Measurements from ENCODE around the gene HYLS1.
A peak's percentile ranks its signal among the peaks of the same experiment; 100 is the strongest.

The HYLS1 gene

DNA sequence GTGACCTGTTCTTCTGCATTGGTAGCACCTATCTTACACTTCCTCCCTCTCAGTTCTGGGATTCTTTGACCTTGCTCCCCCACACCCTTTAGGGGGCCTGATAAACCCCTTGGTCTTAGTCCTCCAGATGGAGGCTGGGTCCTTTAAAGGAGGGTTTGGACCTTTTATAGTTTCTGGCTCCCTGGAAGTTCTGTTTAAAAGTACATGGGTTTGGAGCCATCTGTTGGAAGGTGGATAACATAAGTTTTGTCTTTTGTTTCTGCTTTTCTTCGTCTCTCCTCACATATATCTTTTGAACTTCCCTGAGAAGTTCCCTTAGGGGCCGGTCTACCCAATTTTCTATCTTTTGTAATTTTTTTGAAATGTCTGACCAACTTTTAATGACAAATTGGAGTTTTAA lies 17.9 kb upstream of the HYLS1 start:
- Histone ChIP-seq H3K27ac (no peak overlapping the region), H3K4me1 (ENCODE audit: low read depth, poor library complexity, severe bottlenecking) (no peaks in the 10 kb centered on the region), H4K20me1 (ENCODE audit: insufficient read depth) (no peaks in the 10 kb centered on the region), H3K79me2 (ENCODE audit: insufficient read depth, low read depth) (no peaks in the 10 kb centered on the region), H3K4me3 (IDR thresholded peaks at IDR 0.05; ENCODE audit: insufficient read depth, low read depth, low read length) (no peak overlapping the region), H3K27me3 (ENCODE audit: insufficient read depth, low read depth) (no peaks in the 10 kb centered on the region), H3K4me2 (no peak overlapping the region), H3K36me3 (ENCODE audit: insufficient read depth) (no peaks in the 10 kb centered on the region), H2AFZ (ENCODE audit: low read depth) (no peak overlapping the region), H3K9ac (no peak overlapping the region)
- TF ChIP-seq, protein P1, sequence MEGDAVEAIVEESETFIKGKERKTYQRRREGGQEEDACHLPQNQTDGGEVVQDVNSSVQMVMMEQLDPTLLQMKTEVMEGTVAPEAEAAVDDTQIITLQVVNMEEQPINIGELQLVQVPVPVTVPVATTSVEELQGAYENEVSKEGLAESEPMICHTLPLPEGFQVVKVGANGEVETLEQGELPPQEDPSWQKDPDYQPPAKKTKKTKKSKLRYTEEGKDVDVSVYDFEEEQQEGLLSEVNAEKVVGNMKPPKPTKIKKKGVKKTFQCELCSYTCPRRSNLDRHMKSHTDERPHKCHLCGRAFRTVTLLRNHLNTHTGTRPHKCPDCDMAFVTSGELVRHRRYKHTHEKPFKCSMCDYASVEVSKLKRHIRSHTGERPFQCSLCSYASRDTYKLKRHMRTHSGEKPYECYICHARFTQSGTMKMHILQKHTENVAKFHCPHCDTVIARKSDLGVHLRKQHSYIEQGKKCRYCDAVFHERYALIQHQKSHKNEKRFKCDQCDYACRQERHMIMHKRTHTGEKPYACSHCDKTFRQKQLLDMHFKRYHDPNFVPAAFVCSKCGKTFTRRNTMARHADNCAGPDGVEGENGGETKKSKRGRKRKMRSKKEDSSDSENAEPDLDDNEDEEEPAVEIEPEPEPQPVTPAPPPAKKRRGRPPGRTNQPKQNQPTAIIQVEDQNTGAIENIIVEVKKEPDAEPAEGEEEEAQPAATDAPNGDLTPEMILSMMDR (conservative IDR thresholded peaks at IDR 0.05; ENCODE audit: low read depth, low read length) = no peak

DNA sequence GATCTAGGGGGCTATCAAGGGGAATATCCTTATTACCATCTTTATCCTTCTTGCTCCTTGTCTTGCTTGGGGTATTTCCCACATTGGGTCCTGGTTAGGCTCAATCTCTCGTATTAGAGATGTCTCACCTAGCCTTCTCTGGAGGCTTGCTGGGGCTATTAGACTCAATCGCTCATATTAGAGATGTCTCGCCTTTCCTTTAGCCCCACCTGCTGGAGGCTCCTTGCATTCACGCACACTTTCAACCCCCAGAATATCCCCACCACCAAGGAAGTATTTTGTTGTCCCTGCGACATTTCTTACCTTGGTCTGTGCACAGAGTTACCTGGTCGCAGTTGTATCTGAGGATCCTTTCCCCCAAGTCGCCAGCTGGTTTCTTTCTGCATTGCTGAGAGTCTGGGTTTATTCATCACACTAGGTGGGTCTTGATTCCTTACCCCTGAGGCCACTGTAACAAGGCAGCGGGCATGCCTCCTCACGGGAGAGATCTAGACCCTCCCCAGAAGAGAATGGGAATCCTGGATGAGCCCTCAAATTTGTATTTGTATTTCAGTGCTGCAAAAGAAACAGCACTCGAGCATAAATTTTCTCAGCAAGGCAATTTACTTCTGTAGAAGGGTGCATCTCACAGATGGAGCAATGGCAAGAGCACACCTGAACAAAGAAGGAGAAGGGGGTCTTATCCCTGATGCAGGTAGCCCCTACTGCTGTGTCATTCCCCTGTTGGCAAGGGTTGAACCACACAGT lies 15.9 kb upstream of the HYLS1 start:
- Histone ChIP-seq H4K20me1 (ENCODE audit: insufficient read depth) (no peaks in the 10 kb centered on the region), H3K9ac (no peak overlapping the region), H3K4me3 (IDR thresholded peaks at IDR 0.05; ENCODE audit: insufficient read depth, low read depth, low read length) (no peak overlapping the region), H3K4me2 (no peak overlapping the region), H3K36me3 (ENCODE audit: insufficient read depth) (no peaks in the 10 kb centered on the region), H3K27me3 (ENCODE audit: insufficient read depth, low read depth) (no peaks in the 10 kb centered on the region), H3K79me2 (ENCODE audit: insufficient read depth, low read depth) (no peaks in the 10 kb centered on the region), H2AFZ (ENCODE audit: low read depth) (no peak overlapping the region), H3K27ac (no peak overlapping the region), H3K4me1 (ENCODE audit: low read depth, poor library complexity, severe bottlenecking) (no peaks in the 10 kb centered on the region)
- TF ChIP-seq, protein P1 (conservative IDR thresholded peaks at IDR 0.05; ENCODE audit: low read depth, low read length) = peak; percentile 46; the same call in 1 of the 2 replicates

DNA sequence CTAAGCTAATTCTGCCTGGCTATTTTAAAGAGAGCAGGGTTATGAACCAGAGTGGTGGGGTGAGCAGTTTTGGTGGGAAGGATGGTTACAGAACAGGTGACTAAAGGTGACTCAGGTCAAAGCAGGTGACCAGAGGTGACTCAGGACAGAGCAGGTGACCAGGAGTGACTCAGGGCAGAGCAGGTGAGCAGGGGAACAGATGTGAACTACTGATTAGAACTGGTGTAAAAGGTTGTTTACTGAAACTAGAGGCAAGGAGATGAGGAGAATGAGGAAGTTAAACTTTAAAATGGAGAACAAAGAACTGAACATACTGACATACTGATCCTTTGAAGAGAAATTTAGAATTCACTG lies 15.4 kb upstream of the HYLS1 start:
- H2AFZ ChIP-seq (ENCODE audit: low read depth) = no peak overlapping the region
- TF ChIP-seq, protein P1 (conservative IDR thresholded peaks at IDR 0.05; ENCODE audit: low read depth, low read length) = no peak
- no peak overlapping the region for H3K27ac ChIP-seq

DNA sequence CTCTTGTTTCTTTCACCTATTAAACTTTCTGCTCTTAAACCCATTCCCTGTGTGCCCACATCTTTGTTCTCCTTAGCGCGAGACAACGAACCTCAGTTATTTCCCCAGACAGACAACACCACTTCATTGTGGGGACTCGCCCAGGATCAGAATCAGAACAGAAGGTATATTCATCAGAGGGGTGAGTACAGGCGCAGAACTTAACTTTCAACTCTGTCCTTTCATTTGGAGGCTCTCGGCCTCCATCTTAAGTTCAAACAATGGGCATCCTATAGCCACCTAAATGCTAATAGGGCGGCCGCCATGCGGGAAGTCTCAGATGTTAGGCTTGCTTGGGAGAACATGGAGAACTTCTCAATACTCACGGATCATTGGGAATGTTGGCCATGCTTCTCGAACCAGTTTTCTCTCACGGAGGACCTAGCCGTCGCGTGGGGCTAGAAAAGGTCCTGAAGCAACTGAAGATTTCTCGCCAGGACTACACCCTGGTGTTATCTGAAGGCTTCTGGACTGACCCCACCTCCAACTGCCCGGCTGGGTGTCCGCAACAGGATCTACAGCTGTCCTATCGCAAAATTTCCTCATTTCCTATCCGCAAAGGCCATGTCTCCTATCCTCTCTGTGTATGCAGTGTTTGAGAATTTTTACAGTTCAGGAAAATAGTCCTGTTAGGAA lies 13.4 kb upstream of the HYLS1 start:
- TF ChIP-seq, protein P1 (conservative IDR thresholded peaks at IDR 0.05; ENCODE audit: low read depth, low read length) = no peak
- Histone ChIP-seq H3K4me2 (no peak overlapping the region), H3K4me3 (IDR thresholded peaks at IDR 0.05; ENCODE audit: insufficient read depth, low read depth, low read length) (no peak overlapping the region)

More for the DNA sequence above, 15.4 kb upstream of the HYLS1 start:
- no peaks in the 10 kb centered on the region for H3K27me3 ChIP-seq (ENCODE audit: insufficient read depth, low read depth)
- no peaks in the 10 kb centered on the region for H4K20me1 ChIP-seq (ENCODE audit: insufficient read depth)
- H3K36me3 ChIP-seq (ENCODE audit: insufficient read depth) = no peaks in the 10 kb centered on the region
- H3K4me3 ChIP-seq (IDR thresholded peaks at IDR 0.05; ENCODE audit: insufficient read depth, low read depth, low read length) = no peak overlapping the region
- H3K79me2 ChIP-seq (ENCODE audit: insufficient read depth, low read depth) = no peaks in the 10 kb centered on the region
- H3K4me2 ChIP-seq = no peak overlapping the region
- no peak overlapping the region for H3K9ac ChIP-seq
- no peaks in the 10 kb centered on the region for H3K4me1 ChIP-seq (ENCODE audit: low read depth, poor library complexity, severe bottlenecking)

More for the DNA sequence above, 13.4 kb upstream of the HYLS1 start:
- Histone ChIP-seq H3K27ac (no peak overlapping the region), H3K79me2 (ENCODE audit: insufficient read depth, low read depth) (no peaks in the 10 kb centered on the region), H3K4me1 (ENCODE audit: low read depth, poor library complexity, severe bottlenecking) (no peaks in the 10 kb centered on the region), H3K9ac (no peak overlapping the region), H4K20me1 (ENCODE audit: insufficient read depth) (no peaks in the 10 kb centered on the region), H3K27me3 (ENCODE audit: insufficient read depth, low read depth) (no peaks in the 10 kb centered on the region), H2AFZ (ENCODE audit: low read depth) (no peak overlapping the region), H3K36me3 (ENCODE audit: insufficient read depth) (no peaks in the 10 kb centered on the region)
